ENCODE results near the gene MCF2L2. TPM values are rescaled to one million over a fixed set of nuclear protein-coding genes. Genes with fewer than 3 reads are reported as not detected.

Gene MCF2L2
- polyA plus RNA-seq, 2 of the 4 experiments (the other 2 are of a cell fraction) = 0.03 to 0.05 TPM

GRCh38 chr3:183378008-183378407 is 50.4 kb downstream of the MCF2L2 start:
- CTCF ChIA-PET = interaction anchor here (9.6 kb wide), 1 partner anchor 195 kb away, joined by 380 read pairs; no protein-coding TSS in a partner anchor
- WGBS (ENCODE audit: missing lambda C conversion rate) = 89% methylated on average over 3 of the region's 3 CpGs
- no peak for TF ChIP-seq HDAC2 (IDR thresholded peaks at IDR 0.05)
- no peak for TF ChIP-seq CHD4 (IDR thresholded peaks at IDR 0.05; ENCODE audit: borderline replicate concordance)
- no peak for TF ChIP-seq RFX5 (IDR thresholded peaks at IDR 0.05)
- TF ChIP-seq ATOH8 (CRISPR knock-in tag; IDR thresholded peaks at IDR 0.05; ENCODE audit: low read depth) = no peak
- TF ChIP-seq HEYL (CRISPR knock-in tag; IDR thresholded peaks at IDR 0.05) = no peak
- no peak for TF ChIP-seq ZSCAN20 (CRISPR knock-in tag; IDR thresholded peaks at IDR 0.05)
- no peak for TF ChIP-seq JUN (IDR thresholded peaks at IDR 0.05)
- no peak for TF ChIP-seq EHF (CRISPR knock-in tag; IDR thresholded peaks at IDR 0.05)
- no peak for TF ChIP-seq NPAS2 (CRISPR knock-in tag; IDR thresholded peaks at IDR 0.05; ENCODE audit: borderline replicate concordance)
- no peak for TF ChIP-seq RARB (CRISPR knock-in tag; IDR thresholded peaks at IDR 0.05)
- no peak for TF ChIP-seq HOXA7 (CRISPR knock-in tag; IDR thresholded peaks at IDR 0.05)
- TF ChIP-seq, protein P1, sequence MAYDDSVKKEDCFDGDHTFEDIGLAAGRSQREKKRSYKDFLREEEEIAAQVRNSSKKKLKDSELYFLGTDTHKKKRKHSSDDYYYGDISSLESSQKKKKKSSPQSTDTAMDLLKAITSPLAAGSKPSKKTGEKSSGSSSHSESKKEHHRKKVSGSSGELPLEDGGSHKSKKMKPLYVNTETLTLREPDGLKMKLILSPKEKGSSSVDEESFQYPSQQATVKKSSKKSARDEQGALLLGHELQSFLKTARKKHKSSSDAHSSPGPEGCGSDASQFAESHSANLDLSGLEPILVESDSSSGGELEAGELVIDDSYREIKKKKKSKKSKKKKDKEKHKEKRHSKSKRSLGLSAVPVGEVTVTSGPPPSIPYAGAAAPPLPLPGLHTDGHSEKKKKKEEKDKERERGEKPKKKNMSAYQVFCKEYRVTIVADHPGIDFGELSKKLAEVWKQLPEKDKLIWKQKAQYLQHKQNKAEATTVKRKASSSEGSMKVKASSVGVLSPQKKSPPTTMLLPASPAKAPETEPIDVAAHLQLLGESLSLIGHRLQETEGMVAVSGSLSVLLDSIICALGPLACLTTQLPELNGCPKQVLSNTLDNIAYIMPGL (CRISPR knock-in tag; IDR thresholded peaks at IDR 0.05; ENCODE audit: borderline replicate concordance) = no peak
- TF ChIP-seq CHD2 (IDR thresholded peaks at IDR 0.05; ENCODE audit: low read length, partially characterized antibody) = no peak
- no peak for FAIRE-seq
- Histone ChIP-seq H3K27ac (peak overlapping the region in 1 of 2 experiments; percentile 30; a peak in 1 of 6 replicates), H3K4me3 (no peak overlapping the region), H3K9me3 (no peaks in the 10 kb centered on the region), H3K4me1 (peaks cover 6% of the 10 kb centered on the region; the same call in 2 of the 3 replicates), H3K4me2 (no peak overlapping the region)
- POLR2A ChIA-PET = no interaction called here
- no peak for ATAC-seq
- no peak for DNase-seq (ENCODE audit: low read depth in 1 of 2, low spot score in 1 of 2)

- no peaks in the 10 kb centered on the region for H3K9me3 ChIP-seq
- TF ChIP-seq TFCP2L1 (CRISPR knock-in tag; IDR thresholded peaks at IDR 0.05) = no peak
- TF ChIP-seq, protein P2, sequence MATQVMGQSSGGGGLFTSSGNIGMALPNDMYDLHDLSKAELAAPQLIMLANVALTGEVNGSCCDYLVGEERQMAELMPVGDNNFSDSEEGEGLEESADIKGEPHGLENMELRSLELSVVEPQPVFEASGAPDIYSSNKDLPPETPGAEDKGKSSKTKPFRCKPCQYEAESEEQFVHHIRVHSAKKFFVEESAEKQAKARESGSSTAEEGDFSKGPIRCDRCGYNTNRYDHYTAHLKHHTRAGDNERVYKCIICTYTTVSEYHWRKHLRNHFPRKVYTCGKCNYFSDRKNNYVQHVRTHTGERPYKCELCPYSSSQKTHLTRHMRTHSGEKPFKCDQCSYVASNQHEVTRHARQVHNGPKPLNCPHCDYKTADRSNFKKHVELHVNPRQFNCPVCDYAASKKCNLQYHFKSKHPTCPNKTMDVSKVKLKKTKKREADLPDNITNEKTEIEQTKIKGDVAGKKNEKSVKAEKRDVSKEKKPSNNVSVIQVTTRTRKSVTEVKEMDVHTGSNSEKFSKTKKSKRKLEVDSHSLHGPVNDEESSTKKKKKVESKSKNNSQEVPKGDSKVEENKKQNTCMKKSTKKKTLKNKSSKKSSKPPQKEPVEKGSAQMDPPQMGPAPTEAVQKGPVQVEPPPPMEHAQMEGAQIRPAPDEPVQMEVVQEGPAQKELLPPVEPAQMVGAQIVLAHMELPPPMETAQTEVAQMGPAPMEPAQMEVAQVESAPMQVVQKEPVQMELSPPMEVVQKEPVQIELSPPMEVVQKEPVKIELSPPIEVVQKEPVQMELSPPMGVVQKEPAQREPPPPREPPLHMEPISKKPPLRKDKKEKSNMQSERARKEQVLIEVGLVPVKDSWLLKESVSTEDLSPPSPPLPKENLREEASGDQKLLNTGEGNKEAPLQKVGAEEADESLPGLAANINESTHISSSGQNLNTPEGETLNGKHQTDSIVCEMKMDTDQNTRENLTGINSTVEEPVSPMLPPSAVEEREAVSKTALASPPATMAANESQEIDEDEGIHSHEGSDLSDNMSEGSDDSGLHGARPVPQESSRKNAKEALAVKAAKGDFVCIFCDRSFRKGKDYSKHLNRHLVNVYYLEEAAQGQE (IDR thresholded peaks at IDR 0.05) = no peak
- TF ChIP-seq KDM1A (IDR thresholded peaks at IDR 0.05; ENCODE audit: low read depth) = no peak
- TF ChIP-seq CBX8 (IDR thresholded peaks at IDR 0.05) = no peak
- H3K27ac ChIP-seq = no peak overlapping the region; a peak in 1 of 6 replicates
- 59% methylated on average over 7 of the region's 7 CpGs for WGBS (ENCODE audit: missing lambda C conversion rate)
- CTCF ChIA-PET = interaction anchor here (9.6 kb wide), 1 partner anchor 195 kb away, joined by 380 read pairs; no protein-coding TSS in a partner anchor
- POLR2A ChIA-PET = no interaction called here
- H3K4me1 ChIP-seq = peaks cover 6% of the 10 kb centered on the region; the same call in 2 of the 3 replicates
- DNase-seq (ENCODE audit: low read depth in 1 of 2, low spot score in 1 of 2) (no peak), FAIRE-seq (no peak), ATAC-seq (no peak)
- H3K4me2 ChIP-seq = peak overlapping the region; percentile 15; the same call in 1 of the 3 replicates
- no peak overlapping the region for H3K4me3 ChIP-seq
These were observed 51.0 kb downstream of the MCF2L2 start for GRCh38 chr3:183377307-183377959.
